K562 (cell line): ENCODE results near the gene HLA-DOB. TPM values are rescaled to one million over a fixed set of nuclear protein-coding genes. Genes with fewer than 3 reads are reported as not detected.

Experiments used
- BRD9 ChIP-seq: fragments of 450-650 bp; IDR thresholded peaks from 2 replicates; pipeline ENCODE4 v1.6.1; 2018; ENCODE audit warnings: low read depth; ENCODE audit not compliant: partially characterized antibody
- CCNT2 ChIP-seq: IDR thresholded peaks from 2 replicates; pipeline ENCODE4 v1.6.1; 2011; ENCODE audit warnings: borderline replicate concordance, low read depth, mild to moderate bottlenecking, moderate library complexity, mixed read lengths, low read length; ENCODE audit not compliant: insufficient read length; ENCODE audit errors: extremely low read depth
- FOXP1 ChIP-seq: sonication (generic); formaldehyde crosslinking; IDR thresholded peaks from 2 replicates; pipeline ENCODE4 v1.8.0; 2022; ENCODE audit warnings: mild to moderate bottlenecking, missing genetic modification reagents
- HDAC8 ChIP-seq: fragments of 450-650 bp; IDR thresholded peaks from 2 replicates; pipeline ENCODE4 v1.6.1; 2016; ENCODE audit warnings: mild to moderate bottlenecking, missing genetic modification characterization, moderate library complexity, missing compliant biosample characterization
- HNRNPL ChIP-seq: fragments of 200-400 bp; formaldehyde crosslinking; IDR thresholded peaks from 2 replicates; pipeline ENCODE4 v1.6.1; 2017; ENCODE audit warnings: low read depth, mild to moderate bottlenecking, low read length
- ILF3 ChIP-seq: fragments of 450-650 bp; IDR thresholded peaks from 2 replicates; pipeline ENCODE4 v1.6.1; 2018; ENCODE audit warnings: antibody characterized with exemption, mild to moderate bottlenecking, moderate library complexity, borderline replicate concordance
- KDM5B ChIP-seq: fragments of 200-600 bp; sonication (generic); IDR thresholded peaks from 2 replicates; pipeline ENCODE4 v1.6.1; 2012; ENCODE audit warnings: low read depth, mild to moderate bottlenecking, moderate library complexity, low read length, control low read depth, inconsistent platforms; ENCODE audit not compliant: insufficient replicate concordance
- MTA3 ChIP-seq: fragments of 450-650 bp; formaldehyde crosslinking; IDR thresholded peaks from 2 replicates; pipeline ENCODE4 v1.6.1; 2017; ENCODE audit warnings: mild to moderate bottlenecking, borderline replicate concordance
- MYC ChIP-seq, 2 experiments: fragments of 250-450 bp in 1 of 2; sonication (Bioruptor Pico) in 1 of 2; IDR thresholded peaks; 2 replicates each; pipeline versions ENCODE4 v1.5.1 to v1.6.1; 2012 to 2021; ENCODE audit warnings: low read depth in 2 of 2, borderline replicate concordance in 1 of 2, improper control_type of control experiment in 1 of 2, low read length in 1 of 2, mild to moderate bottlenecking in 1 of 2, moderate library complexity in 1 of 2
- PHF20 ChIP-seq: fragments of 450-650 bp; IDR thresholded peaks from 2 replicates; pipeline ENCODE4 v1.6.1; 2018; ENCODE audit not compliant: partially characterized antibody
- SRSF1 ChIP-seq: fragments of 200-400 bp; formaldehyde crosslinking; IDR thresholded peaks from 2 replicates; pipeline ENCODE4 v1.6.1; 2017; ENCODE audit warnings: mild to moderate bottlenecking, low read depth, low read length, moderate library complexity
- ZNF384 ChIP-seq: IDR thresholded peaks from 2 replicates; pipeline ENCODE4 v1.6.1; 2012; ENCODE audit warnings: low read depth, low read length, improper control_type of control experiment
- polyA plus RNA-seq, 8 experiments: library from polyadenylated mRNA; depleted of rRNA in 4 of 8; stranded (reverse) in 5 of 8; unstranded in 3 of 8; fragments of >200 nt; fragmentation: Nextera tagmentation in 2 of 8; fragmentation: Illumina TruSeq in 1 of 8; extraction: Ambion mirVana in 2 of 8; extraction: Trizol in 1 of 8; gene quantifications; 2 replicates each; pipeline versions ENCODE4 v1.2.1 to v1.2.3, GENCODE V29; 2011 to 2014; ENCODE audit warnings: inconsistent platforms in 1 of 8, missing spikeins in 1 of 8
- total RNA-seq, 7 experiments: library from RNA; depleted of rRNA in 6 of 7; stranded (reverse); fragments of >200 nt in 6 of 7; fragmentation: Illumina TruSeq in 2 of 7; extraction: Trizol in 2 of 7; gene quantifications; 2 replicates each; pipeline versions ENCODE4 v1.2.1 to v1.2.3, GENCODE V29; 2011 to 2021; ENCODE audit warnings: low replicate concordance in 1 of 7
- TF ChIP-seq, protein P1 (sequence below): sonication (generic); formaldehyde crosslinking; IDR thresholded peaks from 2 replicates; pipeline ENCODE4 v1.4.0; 2020; ENCODE audit warnings: mild to moderate bottlenecking, missing genetic modification reagents

Gene HLA-DOB
- total and polyA plus RNA-seq, 9 of the 15 experiments (the other 6 are each of a cell fraction or from before 2014, with no cell fraction given), result 1.2 to 4.0 (median 2.5) TPM

GRCh38 chr6:32852844-32853540 lies 36.2 kb upstream of the HLA-DOB start (continued):
- no peak for TF ChIP-seq KDM5B
- TF ChIP-seq MTA3, result no peak
- TF ChIP-seq, protein P1, sequence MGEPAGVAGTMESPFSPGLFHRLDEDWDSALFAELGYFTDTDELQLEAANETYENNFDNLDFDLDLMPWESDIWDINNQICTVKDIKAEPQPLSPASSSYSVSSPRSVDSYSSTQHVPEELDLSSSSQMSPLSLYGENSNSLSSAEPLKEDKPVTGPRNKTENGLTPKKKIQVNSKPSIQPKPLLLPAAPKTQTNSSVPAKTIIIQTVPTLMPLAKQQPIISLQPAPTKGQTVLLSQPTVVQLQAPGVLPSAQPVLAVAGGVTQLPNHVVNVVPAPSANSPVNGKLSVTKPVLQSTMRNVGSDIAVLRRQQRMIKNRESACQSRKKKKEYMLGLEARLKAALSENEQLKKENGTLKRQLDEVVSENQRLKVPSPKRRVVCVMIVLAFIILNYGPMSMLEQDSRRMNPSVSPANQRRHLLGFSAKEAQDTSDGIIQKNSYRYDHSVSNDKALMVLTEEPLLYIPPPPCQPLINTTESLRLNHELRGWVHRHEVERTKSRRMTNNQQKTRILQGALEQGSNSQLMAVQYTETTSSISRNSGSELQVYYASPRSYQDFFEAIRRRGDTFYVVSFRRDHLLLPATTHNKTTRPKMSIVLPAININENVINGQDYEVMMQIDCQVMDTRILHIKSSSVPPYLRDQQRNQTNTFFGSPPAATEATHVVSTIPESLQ, result no peak
- peak; percentile 55; the same call in 1 of the 2 replicates for TF ChIP-seq HNRNPL
- no peak for TF ChIP-seq ZNF384
- TF ChIP-seq BRD9, result no peak
- TF ChIP-seq ILF3, result no peak
- TF ChIP-seq MYC (IDR thresholded peaks at IDR 0.05; ENCODE audit: low read depth, low read length), result no peak
- TF ChIP-seq MYC (CRISPR knock-in tag; IDR thresholded peaks at IDR 0.05; ENCODE audit: borderline replicate concordance, low read depth), result 0 out of 2 replicates have a peak, but pooled peaks have one; percentile 51
- TF ChIP-seq FOXP1 (CRISPR knock-in tag), result peak; percentile 69
- no peak for TF ChIP-seq HDAC8
- TF ChIP-seq PHF20, result peak; percentile 18
- no peak for TF ChIP-seq CCNT2
- TF ChIP-seq SRSF1, result no peak
